B cell (primary cell): ENCODE measurements around the gene EXOC4. TPM values are rescaled to one million over a fixed set of nuclear protein-coding genes. Genes with fewer than 3 reads are reported as not detected.

Source experiments
- ATAC-seq: fragments of 200-7000 bp; cut with Tn5 transposase; one replicate; pipeline ENCODE4 v1.10.0; 2021; ENCODE audit warnings: low read depth, mild to moderate bottlenecking, moderate number of reproducible peaks, moderate library complexity
- CTCF ChIA-PET: fragments of 350-600 bp; sonication (Branson Sonifier 250); formaldehyde crosslinking; loops from one replicate; lab custom pipeline; 2021; ENCODE audit warnings: antibody characterized with exemption, inconsistent platforms; lab: Charles Lee
- POLR2A ChIA-PET: fragments of 350-600 bp; sonication (Branson Sonifier 250); formaldehyde crosslinking; loops from one replicate; lab custom pipeline; 2021; ENCODE audit warnings: antibody characterized with exemption; lab: Charles Lee
- DNase-seq: peaks from one replicate; pipeline ENCODE4 v3.0.0; 2013
- H2AFZ ChIP-seq: 2 replicates; pipeline ENCODE4 v1.6.1; 2012; ENCODE audit warnings: mild to moderate bottlenecking, low read depth, low read length; ENCODE audit not compliant: insufficient read depth, poor library complexity, severe bottlenecking
- H3K27ac ChIP-seq, 2 donors: 1 replicate in 1 of 2; 2 replicates in 1 of 2; pipeline ENCODE4 v1.5.1; 2012 to 2013; ENCODE audit warnings: low read length in 2 of 2, mild to moderate bottlenecking in 2 of 2, moderate library complexity in 1 of 2
- H3K27me3 ChIP-seq, 4 experiments: fragments of 200-600 bp in 1 of 4; sonication (generic) in 1 of 4; replicated peaks in 1 of 4; 1 replicate in 2 of 4; 2 replicates in 2 of 4; pipeline versions ENCODE4 v1.6.1 to v1.7.0; 2013 to 2016; ENCODE audit warnings: low read length in 3 of 4, mild to moderate bottlenecking in 2 of 4, mixed read lengths in 1 of 4, moderate library complexity in 1 of 4; ENCODE audit not compliant: insufficient read depth in 4 of 4, control insufficient read depth in 3 of 4; ENCODE audit errors: control extremely low read depth in 1 of 4
- H3K36me3 ChIP-seq, 2 experiments: replicated peaks in 1 of 2; 1 replicate in 1 of 2; 2 replicates in 1 of 2; pipeline versions ENCODE4 v1.6.1 to v1.7.1; 2013; ENCODE audit warnings: low read length in 1 of 2; ENCODE audit not compliant: insufficient read depth in 2 of 2, control insufficient read depth in 1 of 2; ENCODE audit errors: control extremely low read depth in 1 of 2, extremely low read depth in 1 of 2
- H3K4me1 ChIP-seq, 2 donors: fragments of 200-600 bp in 1 of 2; sonication (generic) in 1 of 2; 1 replicate in 1 of 2; 2 replicates in 1 of 2; pipeline versions ENCODE4 v1.5.1 to v1.6.1; 2013 to 2017; ENCODE audit warnings: low read length in 2 of 2; ENCODE audit not compliant: control insufficient read depth in 2 of 2, insufficient read depth in 2 of 2
- H3K4me2 ChIP-seq: replicated peaks from 2 replicates; pipeline ENCODE3; 2012; ENCODE audit warnings: mild to moderate bottlenecking, low read depth, low read length; ENCODE audit not compliant: poor library complexity, severe bottlenecking
- H3K4me3 ChIP-seq, 5 experiments: fragments of 200-600 bp in 1 of 5; sonication (generic) in 1 of 5; 1 replicate in 3 of 5; 2 replicates in 2 of 5; pipeline versions ENCODE4 v1.5.1 to v1.7.0; 2011 to 2016; ENCODE audit warnings: low read length in 4 of 5, mild to moderate bottlenecking in 4 of 5, low read depth in 2 of 5, control low read depth in 1 of 5, moderate library complexity in 1 of 5; ENCODE audit not compliant: insufficient read depth in 1 of 5; ENCODE audit errors: control extremely low read depth in 1 of 5, extremely low read depth in 1 of 5
- H3K79me2 ChIP-seq: fragments of 200-600 bp; sonication (generic); one replicate; pipeline ENCODE4 v1.6.0; 2016; ENCODE audit warnings: low read length; ENCODE audit not compliant: control insufficient read depth, insufficient read depth
- H3K9ac ChIP-seq: fragments of 200-600 bp; sonication (generic); 2 replicates; pipeline ENCODE4 v1.6.1; 2017; ENCODE audit warnings: mild to moderate bottlenecking, low read length, moderate library complexity
- H3K9me3 ChIP-seq, 3 donors: one replicate each; pipeline versions ENCODE4 v1.6.1 to v1.7.1; 2013; ENCODE audit warnings: low read length in 2 of 3; ENCODE audit not compliant: control insufficient read depth in 2 of 3, insufficient read depth in 1 of 3; ENCODE audit errors: control extremely low read depth in 1 of 3
- H4K20me1 ChIP-seq: 2 replicates; pipeline ENCODE4 v1.6.0; 2012; ENCODE audit warnings: mild to moderate bottlenecking, low read length; ENCODE audit not compliant: insufficient read depth, control insufficient read depth, poor library complexity, severe bottlenecking
- H3K27ac Mint-ChIP-seq: one replicate; pipeline ENCODE4 v1.8.0; 2021; ENCODE audit warnings: mixed read lengths
- H3K27me3 Mint-ChIP-seq: one replicate; pipeline ENCODE4 v1.8.0; 2021; ENCODE audit warnings: mixed read lengths
- H3K4me1 Mint-ChIP-seq: one replicate; pipeline ENCODE4 v1.8.0; 2021; ENCODE audit warnings: mixed read lengths
- H3K4me3 Mint-ChIP-seq: one replicate; pipeline ENCODE4 v1.8.0; 2021; ENCODE audit warnings: mixed read lengths
- H3K9me3 Mint-ChIP-seq: one replicate; pipeline ENCODE4 v1.8.0; 2022; ENCODE audit warnings: mixed read lengths; ENCODE audit not compliant: insufficient read depth
- EZH2 ChIP-seq: IDR thresholded peaks from 2 replicates; pipeline ENCODE4 v1.6.1; 2012; ENCODE audit warnings: borderline replicate concordance, low read depth, mild to moderate bottlenecking, moderate library complexity, low read length; ENCODE audit not compliant: insufficient read depth, poor library complexity, severe bottlenecking
- WGBS: methylation state at CpG from one replicate; pipeline ENCODE4 v1.1.5; 2013; ENCODE audit warnings: missing lambda C conversion rate; ENCODE audit not compliant: insufficient coverage; 5-methylcytosine and 5-hydroxymethylcytosine counted together
- intact Hi-C: fragments of 100-400 bp; cut with micrococcal nuclease; formaldehyde crosslinking; loops from one replicate; pipeline ENCODE4 v1.10.0; 2022
- polyA plus RNA-seq: library from polyadenylated mRNA; depleted of rRNA; stranded (reverse); fragments of >200 nt; gene quantifications from 2 replicates; pipeline ENCODE4 v1.2.3, GENCODE V29; 2012
- total RNA-seq, 2 donors: library from RNA; stranded (reverse); fragments of 120-200 nt in 1 of 2; gene quantifications; 1 replicate in 1 of 2; 2 replicates in 1 of 2; pipeline versions ENCODE4 v1.2.3 to v1.2.4, GENCODE V29; 2013 to 2022
- TF ChIP-seq, protein P1 (sequence below): fragments of 200-600 bp; IDR thresholded peaks from one replicate; pipeline ENCODE4 v1.8.0; 2022; ENCODE audit warnings: antibody characterized with exemption, mild to moderate bottlenecking

The EXOC4 gene
- total and polyA plus RNA-seq, 2 donors (not counting 1 experiment from before 2014, with no cell fraction given) = 16.7 to 135 TPM

DNA sequence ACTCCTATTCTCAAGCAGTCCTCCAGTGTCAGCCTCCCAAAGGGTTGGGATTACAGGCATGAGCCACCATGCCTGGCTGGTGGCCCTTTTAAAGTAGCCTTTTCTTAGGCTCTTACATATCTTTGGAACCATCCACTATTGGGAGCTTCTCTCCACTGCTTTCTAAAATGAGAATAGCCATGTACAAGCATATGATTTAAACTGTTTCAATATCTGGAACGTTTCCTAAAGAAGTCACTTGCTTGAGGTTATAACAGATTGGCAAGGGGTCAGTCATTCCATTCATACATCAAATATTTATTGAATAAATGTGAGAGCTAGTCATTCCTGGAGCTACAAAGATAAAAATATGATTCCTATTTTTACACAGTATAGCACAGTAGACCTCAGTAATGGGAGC lies 776.9 kb downstream of the EXOC4 start:
- H3K4me3 Mint-ChIP-seq = no peak overlapping the region
- ATAC-seq (no peak), DNase-seq (no peak)
- no peak overlapping the region for H3K4me2 ChIP-seq
- no peaks in the 10 kb centered on the region for H3K9me3 Mint-ChIP-seq
- H3K27ac ChIP-seq = no peak overlapping the region
- WGBS = no CpG with 5 or more reads among the region's 1 CpG
- H3K27ac Mint-ChIP-seq = no peak overlapping the region
- no peaks in the 10 kb centered on the region for H3K79me2 ChIP-seq
- H3K4me1 Mint-ChIP-seq = no peaks in the 10 kb centered on the region
- H3K27me3 ChIP-seq = no peaks in the 10 kb centered on the region
- H3K27me3 Mint-ChIP-seq = no peaks in the 10 kb centered on the region
- no peak overlapping the region for H2AFZ ChIP-seq
- H3K9ac ChIP-seq = no peak overlapping the region
- TF ChIP-seq, protein P1, sequence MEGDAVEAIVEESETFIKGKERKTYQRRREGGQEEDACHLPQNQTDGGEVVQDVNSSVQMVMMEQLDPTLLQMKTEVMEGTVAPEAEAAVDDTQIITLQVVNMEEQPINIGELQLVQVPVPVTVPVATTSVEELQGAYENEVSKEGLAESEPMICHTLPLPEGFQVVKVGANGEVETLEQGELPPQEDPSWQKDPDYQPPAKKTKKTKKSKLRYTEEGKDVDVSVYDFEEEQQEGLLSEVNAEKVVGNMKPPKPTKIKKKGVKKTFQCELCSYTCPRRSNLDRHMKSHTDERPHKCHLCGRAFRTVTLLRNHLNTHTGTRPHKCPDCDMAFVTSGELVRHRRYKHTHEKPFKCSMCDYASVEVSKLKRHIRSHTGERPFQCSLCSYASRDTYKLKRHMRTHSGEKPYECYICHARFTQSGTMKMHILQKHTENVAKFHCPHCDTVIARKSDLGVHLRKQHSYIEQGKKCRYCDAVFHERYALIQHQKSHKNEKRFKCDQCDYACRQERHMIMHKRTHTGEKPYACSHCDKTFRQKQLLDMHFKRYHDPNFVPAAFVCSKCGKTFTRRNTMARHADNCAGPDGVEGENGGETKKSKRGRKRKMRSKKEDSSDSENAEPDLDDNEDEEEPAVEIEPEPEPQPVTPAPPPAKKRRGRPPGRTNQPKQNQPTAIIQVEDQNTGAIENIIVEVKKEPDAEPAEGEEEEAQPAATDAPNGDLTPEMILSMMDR = no peak
- TF ChIP-seq EZH2 = no peak
- H4K20me1 ChIP-seq = no peaks in the 10 kb centered on the region
- ChIA-PET CTCF (no interaction called here), POLR2A (no interaction called here)
- no peaks in the 10 kb centered on the region for H3K9me3 ChIP-seq
- intact Hi-C loops = no loop called here
- H3K36me3 ChIP-seq = no peaks in the 10 kb centered on the region
- no peaks in the 10 kb centered on the region for H3K4me1 ChIP-seq
- H3K4me3 ChIP-seq = no peak overlapping the region

DNA sequence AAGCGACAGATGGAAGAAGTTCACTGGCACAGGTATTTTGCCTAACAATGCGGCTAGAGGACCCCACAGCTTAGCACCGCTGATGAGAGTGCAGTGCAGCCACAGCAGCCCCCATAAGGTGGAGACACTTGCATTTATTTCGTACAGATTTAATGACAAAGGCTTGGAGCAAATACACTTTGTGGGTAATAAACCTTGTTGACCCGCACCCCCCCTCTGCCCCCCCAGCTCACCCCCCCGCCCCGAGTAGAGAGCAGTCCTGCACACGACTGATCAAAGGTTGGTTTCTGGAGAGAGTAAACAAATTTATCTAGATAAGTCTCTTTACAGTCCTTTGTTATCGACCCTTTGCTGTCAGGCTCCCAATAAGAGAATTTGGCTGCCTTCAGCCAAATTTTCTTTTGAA lies 777.6 kb downstream of the EXOC4 start:
- no peak for ATAC-seq
- Mint-ChIP-seq H3K9me3 (no peaks in the 10 kb centered on the region), H3K27me3 (no peaks in the 10 kb centered on the region), H3K4me3 (no peak overlapping the region), H3K27ac (no peak overlapping the region), H3K4me1 (no peaks in the 10 kb centered on the region)
- DNase-seq = no peak
- no peak overlapping the region for H3K4me2 ChIP-seq
- H3K9me3 ChIP-seq = no peaks in the 10 kb centered on the region
- CTCF ChIA-PET = no interaction called here
- intact Hi-C loops = no loop called here
- H3K4me1 ChIP-seq = no peaks in the 10 kb centered on the region
- no peaks in the 10 kb centered on the region for H3K36me3 ChIP-seq
- WGBS = 98% methylated on average over 4 of the region's 9 CpGs
- H3K4me3 ChIP-seq = no peak overlapping the region
- no peak overlapping the region for H3K27ac ChIP-seq
- TF ChIP-seq, protein P1 = no peak
- no peak for TF ChIP-seq EZH2
- no peaks in the 10 kb centered on the region for H4K20me1 ChIP-seq
- no peaks in the 10 kb centered on the region for H3K27me3 ChIP-seq
- no peak overlapping the region for H2AFZ ChIP-seq
- no peak overlapping the region for H3K9ac ChIP-seq
- no peaks in the 10 kb centered on the region for H3K79me2 ChIP-seq
- POLR2A ChIA-PET = no interaction called here
